Stimulated activated CD4-positive, alpha-beta T cell treated with anti-CD3 and anti-CD28 coated beads, TNF-alpha, amount 100 ng/mL, for 48 hours (primary cell): ENCODE results near the gene MARCHF4.

ENCODE experiments used
- DNase-seq, 3 donors: peaks; one replicate each; pipeline ENCODE4 v3.0.0-alpha.2; 2020; ENCODE audit warnings: low read depth in 3 of 3

MARCHF4 gene

GRCh38 chr2:216350214-216350791, 22.0 kb downstream of the MARCHF4 start:
- DNase-seq, result peak in 1 of 3 donors; percentile 35

- no peak for DNase-seq
These were observed 22.9 kb downstream of the MARCHF4 start for GRCh38 chr2:216349366-216349765.

GRCh38 chr2:216348756-216349308, 23.5 kb downstream of the MARCHF4 start:
- no peak for DNase-seq

GRCh38 chr2:216346781-216347180, 25.5 kb downstream of the MARCHF4 start:
- DNase-seq, result no peak

- DNase-seq, result no peak
These were observed 26.4 kb downstream of the MARCHF4 start for GRCh38 chr2:216345846-216346245.

GRCh38 chr2:216344950-216345300, 27.4 kb downstream of the MARCHF4 start:
- DNase-seq, result no peak

- DNase-seq, result no peak
These were observed 27.9 kb downstream of the MARCHF4 start for GRCh38 chr2:216344206-216344949.

GRCh38 chr2:216343221-216343980, 28.9 kb downstream of the MARCHF4 start:
- DNase-seq, result no peak

- peak in 1 of 3 donors; percentile 27 for DNase-seq
These were observed 31.2 kb downstream of the MARCHF4 start for GRCh38 chr2:216341121-216341520.

GRCh38 chr2:216340280-216340631, 32.0 kb downstream of the MARCHF4 start:
- no peak for DNase-seq

GRCh38 chr2:216339456-216340279, 32.6 kb downstream of the MARCHF4 start:
- DNase-seq, result no peak

- DNase-seq, result no peak
These were observed 37.0 kb downstream of the MARCHF4 start for GRCh38 chr2:216335252-216335651.

GRCh38 chr2:216328347-216328746, 43.9 kb downstream of the MARCHF4 start:
- DNase-seq, result no peak

GRCh38 chr2:216327447-216327935, 44.8 kb downstream of the MARCHF4 start:
- no peak for DNase-seq
